ENCODE results near the gene NDUFA11.

- TF ChIP-seq RFX5 (IDR thresholded peaks at IDR 0.05; ENCODE audit: low read length): no peak
- TF ChIP-seq, protein P1, sequence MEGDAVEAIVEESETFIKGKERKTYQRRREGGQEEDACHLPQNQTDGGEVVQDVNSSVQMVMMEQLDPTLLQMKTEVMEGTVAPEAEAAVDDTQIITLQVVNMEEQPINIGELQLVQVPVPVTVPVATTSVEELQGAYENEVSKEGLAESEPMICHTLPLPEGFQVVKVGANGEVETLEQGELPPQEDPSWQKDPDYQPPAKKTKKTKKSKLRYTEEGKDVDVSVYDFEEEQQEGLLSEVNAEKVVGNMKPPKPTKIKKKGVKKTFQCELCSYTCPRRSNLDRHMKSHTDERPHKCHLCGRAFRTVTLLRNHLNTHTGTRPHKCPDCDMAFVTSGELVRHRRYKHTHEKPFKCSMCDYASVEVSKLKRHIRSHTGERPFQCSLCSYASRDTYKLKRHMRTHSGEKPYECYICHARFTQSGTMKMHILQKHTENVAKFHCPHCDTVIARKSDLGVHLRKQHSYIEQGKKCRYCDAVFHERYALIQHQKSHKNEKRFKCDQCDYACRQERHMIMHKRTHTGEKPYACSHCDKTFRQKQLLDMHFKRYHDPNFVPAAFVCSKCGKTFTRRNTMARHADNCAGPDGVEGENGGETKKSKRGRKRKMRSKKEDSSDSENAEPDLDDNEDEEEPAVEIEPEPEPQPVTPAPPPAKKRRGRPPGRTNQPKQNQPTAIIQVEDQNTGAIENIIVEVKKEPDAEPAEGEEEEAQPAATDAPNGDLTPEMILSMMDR (IDR thresholded peaks at IDR 0.05): no peak
- TF ChIP-seq TEAD4 (IDR thresholded peaks at IDR 0.05; ENCODE audit: borderline replicate concordance, insufficient read depth): no peak
- no peak for TF ChIP-seq POLR2AphosphoS5 (IDR thresholded peaks at IDR 0.05; ENCODE audit: low read depth, low read length)
- TF ChIP-seq TAF1 (IDR thresholded peaks at IDR 0.05; ENCODE audit: borderline replicate concordance, low read depth, low read length): no peak
- TF ChIP-seq, protein P2, sequence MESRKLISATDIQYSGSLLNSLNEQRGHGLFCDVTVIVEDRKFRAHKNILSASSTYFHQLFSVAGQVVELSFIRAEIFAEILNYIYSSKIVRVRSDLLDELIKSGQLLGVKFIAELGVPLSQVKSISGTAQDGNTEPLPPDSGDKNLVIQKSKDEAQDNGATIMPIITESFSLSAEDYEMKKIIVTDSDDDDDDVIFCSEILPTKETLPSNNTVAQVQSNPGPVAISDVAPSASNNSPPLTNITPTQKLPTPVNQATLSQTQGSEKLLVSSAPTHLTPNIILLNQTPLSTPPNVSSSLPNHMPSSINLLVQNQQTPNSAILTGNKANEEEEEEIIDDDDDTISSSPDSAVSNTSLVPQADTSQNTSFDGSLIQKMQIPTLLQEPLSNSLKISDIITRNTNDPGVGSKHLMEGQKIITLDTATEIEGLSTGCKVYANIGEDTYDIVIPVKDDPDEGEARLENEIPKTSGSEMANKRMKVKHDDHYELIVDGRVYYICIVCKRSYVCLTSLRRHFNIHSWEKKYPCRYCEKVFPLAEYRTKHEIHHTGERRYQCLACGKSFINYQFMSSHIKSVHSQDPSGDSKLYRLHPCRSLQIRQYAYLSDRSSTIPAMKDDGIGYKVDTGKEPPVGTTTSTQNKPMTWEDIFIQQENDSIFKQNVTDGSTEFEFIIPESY (IDR thresholded peaks at IDR 0.05; ENCODE audit: borderline replicate concordance, low read depth): no peak
- TF ChIP-seq MAX (IDR thresholded peaks at IDR 0.05; ENCODE audit: low read depth): no peak
- no peak for TF ChIP-seq IRF3 (IDR thresholded peaks at IDR 0.05; ENCODE audit: low read depth, low read length)
- TF ChIP-seq RAD21 (IDR thresholded peaks at IDR 0.05; ENCODE audit: low read length): no peak
- no peak for TF ChIP-seq EZH2phosphoT487 (IDR thresholded peaks at IDR 0.05; ENCODE audit: borderline replicate concordance, low read depth)
- TF ChIP-seq USF1 (IDR thresholded peaks at IDR 0.05; ENCODE audit: borderline replicate concordance, low read depth): no peak
- no peak for TF ChIP-seq RXRA (IDR thresholded peaks at IDR 0.05; ENCODE audit: borderline replicate concordance, low read depth)
Measured at GRCh38 chr19:5894704-5895349, 8.8 kb downstream of the NDUFA11 start.
